Measurements from ENCODE around the gene HBS1L.

HBS1L gene

GRCh38 chr6:135066806-135067205, 12.2 kb upstream of the HBS1L start:
- DNase-seq (ENCODE audit: low read depth in 1 of 2, low spot score in 1 of 2): peak in 1 of 2 experiments; percentile 54
- peak overlapping the region; percentile 56 for H3K27ac ChIP-seq (replicated peaks)
- peak; percentile 77 for TF ChIP-seq SPI1 (IDR thresholded peaks at IDR 0.05; ENCODE audit: borderline replicate concordance, low read depth)
- TF ChIP-seq CTCF (IDR thresholded peaks at IDR 0.05; ENCODE audit: insufficient read depth, low read length): no peak
- TF ChIP-seq GABPA (IDR thresholded peaks at IDR 0.05; ENCODE audit: low read depth): no peak

DNA sequence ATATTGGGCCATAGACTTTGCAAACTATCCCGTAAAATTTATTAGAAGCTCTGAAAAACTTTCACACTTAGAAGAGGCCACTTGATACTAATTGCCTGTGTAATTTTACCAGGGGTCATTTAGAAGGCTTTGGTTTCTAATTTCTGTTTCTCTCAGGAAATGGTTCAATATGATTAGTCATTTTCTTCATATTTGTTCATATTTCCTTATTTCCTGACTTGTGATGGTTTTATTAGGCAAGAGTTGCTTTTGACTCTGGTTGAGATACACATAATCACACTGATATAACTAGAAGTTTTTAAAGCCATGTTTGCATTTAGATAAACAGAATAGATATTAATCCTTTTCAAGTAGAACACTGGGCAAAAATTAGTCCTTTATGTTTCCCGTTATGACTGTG, 11.8 kb upstream of the HBS1L start:
- Histone ChIP-seq H3K27ac (replicated peaks) (peak overlapping the region; percentile 56), H3K4me3 (replicated peaks; ENCODE audit: insufficient read depth, low read length) (no peak overlapping the region), H3K27me3 (ENCODE audit: insufficient read depth, poor library complexity, severe bottlenecking) (no peaks in the 10 kb centered on the region)
- TF ChIP-seq GABPA (IDR thresholded peaks at IDR 0.05; ENCODE audit: low read depth) (no peak), CTCF (IDR thresholded peaks at IDR 0.05; ENCODE audit: insufficient read depth, low read length) (no peak), SPI1 (IDR thresholded peaks at IDR 0.05; ENCODE audit: borderline replicate concordance, low read depth) (no peak), POLR2AphosphoS5 (IDR thresholded peaks at IDR 0.05; ENCODE audit: low read depth) (no peak)
- TF ChIP-seq, protein P1, sequence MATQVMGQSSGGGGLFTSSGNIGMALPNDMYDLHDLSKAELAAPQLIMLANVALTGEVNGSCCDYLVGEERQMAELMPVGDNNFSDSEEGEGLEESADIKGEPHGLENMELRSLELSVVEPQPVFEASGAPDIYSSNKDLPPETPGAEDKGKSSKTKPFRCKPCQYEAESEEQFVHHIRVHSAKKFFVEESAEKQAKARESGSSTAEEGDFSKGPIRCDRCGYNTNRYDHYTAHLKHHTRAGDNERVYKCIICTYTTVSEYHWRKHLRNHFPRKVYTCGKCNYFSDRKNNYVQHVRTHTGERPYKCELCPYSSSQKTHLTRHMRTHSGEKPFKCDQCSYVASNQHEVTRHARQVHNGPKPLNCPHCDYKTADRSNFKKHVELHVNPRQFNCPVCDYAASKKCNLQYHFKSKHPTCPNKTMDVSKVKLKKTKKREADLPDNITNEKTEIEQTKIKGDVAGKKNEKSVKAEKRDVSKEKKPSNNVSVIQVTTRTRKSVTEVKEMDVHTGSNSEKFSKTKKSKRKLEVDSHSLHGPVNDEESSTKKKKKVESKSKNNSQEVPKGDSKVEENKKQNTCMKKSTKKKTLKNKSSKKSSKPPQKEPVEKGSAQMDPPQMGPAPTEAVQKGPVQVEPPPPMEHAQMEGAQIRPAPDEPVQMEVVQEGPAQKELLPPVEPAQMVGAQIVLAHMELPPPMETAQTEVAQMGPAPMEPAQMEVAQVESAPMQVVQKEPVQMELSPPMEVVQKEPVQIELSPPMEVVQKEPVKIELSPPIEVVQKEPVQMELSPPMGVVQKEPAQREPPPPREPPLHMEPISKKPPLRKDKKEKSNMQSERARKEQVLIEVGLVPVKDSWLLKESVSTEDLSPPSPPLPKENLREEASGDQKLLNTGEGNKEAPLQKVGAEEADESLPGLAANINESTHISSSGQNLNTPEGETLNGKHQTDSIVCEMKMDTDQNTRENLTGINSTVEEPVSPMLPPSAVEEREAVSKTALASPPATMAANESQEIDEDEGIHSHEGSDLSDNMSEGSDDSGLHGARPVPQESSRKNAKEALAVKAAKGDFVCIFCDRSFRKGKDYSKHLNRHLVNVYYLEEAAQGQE (IDR thresholded peaks at IDR 0.05; ENCODE audit: insufficient replicate concordance, low read depth): no peak
- no peak for DNase-seq (ENCODE audit: low read depth in 1 of 2, low spot score in 1 of 2)

More at GRCh38 chr6:135066806-135067205, 12.2 kb upstream of the HBS1L start:
- Histone ChIP-seq H3K4me3 (replicated peaks; ENCODE audit: insufficient read depth, low read length) (no peak overlapping the region), H3K27me3 (ENCODE audit: insufficient read depth, poor library complexity, severe bottlenecking) (no peaks in the 10 kb centered on the region)

GRCh38 chr6:135064586-135064985, 10.0 kb upstream of the HBS1L start:
- H3K27me3 ChIP-seq (ENCODE audit: insufficient read depth, poor library complexity, severe bottlenecking): no peaks in the 10 kb centered on the region
- TF ChIP-seq SPI1 (IDR thresholded peaks at IDR 0.05; ENCODE audit: borderline replicate concordance, low read depth) (no peak), GABPA (IDR thresholded peaks at IDR 0.05; ENCODE audit: low read depth) (no peak), POLR2AphosphoS5 (IDR thresholded peaks at IDR 0.05; ENCODE audit: low read depth) (no peak), CTCF (IDR thresholded peaks at IDR 0.05; ENCODE audit: insufficient read depth, low read length) (no peak)
- TF ChIP-seq, protein P1 (IDR thresholded peaks at IDR 0.05; ENCODE audit: insufficient replicate concordance, low read depth): no peak

GRCh38 chr6:135063926-135064325, 9.3 kb upstream of the HBS1L start:
- no peak for DNase-seq (ENCODE audit: low read depth in 1 of 2, low spot score in 1 of 2)
- TF ChIP-seq POLR2AphosphoS5 (IDR thresholded peaks at IDR 0.05; ENCODE audit: low read depth) (no peak), CTCF (IDR thresholded peaks at IDR 0.05; ENCODE audit: insufficient read depth, low read length) (no peak), GABPA (IDR thresholded peaks at IDR 0.05; ENCODE audit: low read depth) (no peak), SPI1 (IDR thresholded peaks at IDR 0.05; ENCODE audit: borderline replicate concordance, low read depth) (no peak)
- TF ChIP-seq, protein P1 (IDR thresholded peaks at IDR 0.05; ENCODE audit: insufficient replicate concordance, low read depth): no peak
- no peak overlapping the region for H3K4me3 ChIP-seq (replicated peaks; ENCODE audit: insufficient read depth, low read length)
- H3K27me3 ChIP-seq (ENCODE audit: insufficient read depth, poor library complexity, severe bottlenecking): no peaks in the 10 kb centered on the region
- no peak overlapping the region for H3K27ac ChIP-seq (replicated peaks)

More at GRCh38 chr6:135064586-135064985, 10.0 kb upstream of the HBS1L start:
- no peak for DNase-seq (ENCODE audit: low read depth in 1 of 2, low spot score in 1 of 2)
- no peak overlapping the region for H3K4me3 ChIP-seq (replicated peaks; ENCODE audit: insufficient read depth, low read length)
- H3K27ac ChIP-seq (replicated peaks): no peak overlapping the region

Data from HL-60 (cell line).